NCI-H2227 (cell line): ENCODE measurements around the gene HIGD1B.
"Not testable (repeated sequence)": the region's sequence is repeated elsewhere in the genome, so short reads cannot be mapped to it uniquely, and the experiment has no call there.

Source experiments
- DNase-seq: peaks from one replicate; lab custom pipeline; 2025; ENCODE audit not compliant: unreplicated experiment; lab: John Stamatoyannopoulos, UW

HIGD1B gene

GRCh38 chr17:44847586-44847985 is at the start of gene HIGD1B:
TSS of gene HIGD1B (plus strand) at chr17:44847883. CDS start at chr17:44848153, 270 bp downstream.
- no peak for DNase-seq

GRCh38 chr17:44798356-44798755 is 49.3 kb upstream of the HIGD1B start:
- DNase-seq = no peak

DNA sequence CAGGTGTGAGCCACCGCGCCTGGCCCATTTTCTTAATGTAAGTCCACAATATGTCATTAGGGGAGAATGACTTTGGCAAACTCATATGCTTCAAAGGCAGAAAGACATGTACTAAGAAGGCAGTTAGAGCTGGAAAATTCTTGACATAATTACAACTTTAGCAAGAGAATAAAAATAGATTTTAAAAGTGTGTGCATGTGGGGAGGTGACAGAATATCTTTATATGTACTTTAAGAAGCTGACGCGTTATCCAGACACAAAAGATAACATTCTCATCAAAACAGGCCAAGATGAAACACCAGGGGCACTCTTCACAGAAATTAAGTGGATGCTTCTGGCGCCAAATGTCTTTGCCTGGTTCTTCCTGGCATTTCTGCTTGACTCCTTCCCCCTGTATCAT is 45.8 kb upstream of the HIGD1B start:
- peak; percentile 68 for DNase-seq

DNA sequence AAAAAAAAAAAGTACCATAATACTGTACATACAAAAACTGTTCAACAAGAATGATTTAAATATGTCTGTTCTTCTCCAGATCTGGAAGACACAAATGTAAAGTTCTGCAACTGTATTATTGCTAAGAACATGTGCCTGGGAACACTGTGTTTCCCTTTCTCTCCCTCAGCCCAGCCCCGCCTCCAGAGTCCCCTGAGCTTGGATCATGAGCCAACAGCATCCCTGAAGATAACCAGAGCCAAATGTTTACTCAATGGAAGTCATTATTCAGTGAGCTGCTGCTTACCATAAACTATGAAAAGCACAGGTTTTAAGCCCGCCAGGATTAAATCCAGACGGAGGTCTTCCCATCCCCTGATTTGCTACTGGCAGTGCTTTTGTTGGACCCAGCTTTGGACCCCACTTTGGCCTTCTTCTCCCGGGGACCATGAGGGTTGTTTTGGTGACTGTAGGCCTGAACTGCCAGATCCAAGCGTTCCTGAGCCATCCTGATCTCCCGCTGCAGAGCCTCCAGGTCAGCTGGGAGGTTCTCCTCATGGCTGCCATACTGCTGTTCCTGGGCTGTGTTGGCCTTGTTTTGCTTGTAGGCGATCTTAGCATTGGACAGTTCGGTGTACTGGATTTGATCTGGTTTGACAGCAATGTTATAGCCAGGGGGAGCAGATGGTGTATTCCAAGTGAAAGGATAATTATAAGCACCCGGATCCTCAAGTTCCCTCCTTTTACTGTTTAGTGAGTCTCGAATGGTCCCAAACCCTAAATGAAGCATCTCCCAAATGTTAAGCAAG is 43.2 kb upstream of the HIGD1B start:
- DNase-seq = no peak

GRCh38 chr17:44807093-44807816 is 40.4 kb upstream of the HIGD1B start:
- DNase-seq = no peak

GRCh38 chr17:44807817-44808155 is 39.9 kb upstream of the HIGD1B start:
- no peak for DNase-seq

DNA sequence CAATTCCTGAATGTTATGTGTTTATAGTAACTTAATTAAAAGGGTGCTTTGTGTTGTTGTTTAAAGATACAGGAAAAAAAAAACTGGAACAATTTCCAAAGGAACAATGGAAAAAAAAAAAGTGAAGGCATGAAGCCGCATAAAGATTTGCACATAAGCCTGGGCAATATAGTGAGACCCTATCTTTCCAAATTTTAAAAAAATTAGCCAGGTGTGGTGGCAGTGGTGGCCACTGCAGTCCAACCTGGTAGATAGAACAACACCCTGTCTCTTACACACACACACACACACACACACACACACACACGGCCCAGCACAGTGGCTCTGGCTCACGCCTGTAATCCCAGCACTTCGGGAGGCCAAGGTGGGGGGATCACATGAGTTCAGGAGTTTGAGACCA is 39.5 kb upstream of the HIGD1B start:
- no peak for DNase-seq

- DNase-seq = not testable (repeated sequence)
These were observed 38.9 kb upstream of the HIGD1B start for GRCh38 chr17:44808656-44809388.

GRCh38 chr17:44812263-44812662 is 35.4 kb upstream of the HIGD1B start:
- no peak for DNase-seq

DNA sequence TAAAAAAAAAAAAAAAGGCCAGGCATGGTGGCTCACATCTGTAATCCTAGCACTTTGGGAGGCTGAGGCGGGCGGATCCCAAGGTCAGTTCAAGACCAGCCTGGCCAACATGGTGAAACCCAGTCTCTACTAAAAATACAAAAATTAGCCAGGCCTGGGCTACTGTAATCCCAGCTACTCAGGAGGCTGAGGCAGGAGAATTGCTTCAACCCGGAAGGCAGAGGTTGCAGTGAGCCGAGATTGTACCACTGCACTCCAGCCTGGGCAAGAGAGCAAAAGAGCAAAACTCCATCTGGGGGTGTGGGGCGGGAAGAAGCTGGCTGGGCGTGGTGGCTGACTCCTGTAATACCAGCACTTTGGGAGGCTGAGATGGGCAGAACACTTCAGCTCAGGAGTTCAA is 29.2 kb upstream of the HIGD1B start:
- not testable (repeated sequence) for DNase-seq

- DNase-seq = peak; percentile 69
These were observed 27.0 kb upstream of the HIGD1B start for GRCh38 chr17:44820631-44821212.

DNA sequence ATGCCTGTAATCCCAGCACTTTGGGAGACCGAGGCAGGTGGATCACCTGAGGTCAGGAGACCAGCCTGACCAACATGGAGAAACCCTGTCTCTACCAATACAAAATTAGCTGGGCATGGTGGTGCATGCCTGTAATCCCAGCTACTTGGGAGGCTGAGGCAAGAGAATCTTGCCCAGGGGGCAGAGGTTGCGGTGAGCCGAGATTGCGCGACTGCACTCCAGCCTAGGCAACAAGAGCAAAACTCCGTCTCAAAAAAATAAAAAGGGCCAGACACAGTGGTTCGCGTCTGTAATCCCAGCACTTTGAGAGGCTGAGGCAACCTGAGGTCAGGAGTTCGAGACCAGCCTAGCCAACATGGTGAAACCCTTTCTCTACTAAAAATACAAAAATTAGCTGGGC is 22.4 kb upstream of the HIGD1B start:
- DNase-seq = not testable (repeated sequence)

DNA sequence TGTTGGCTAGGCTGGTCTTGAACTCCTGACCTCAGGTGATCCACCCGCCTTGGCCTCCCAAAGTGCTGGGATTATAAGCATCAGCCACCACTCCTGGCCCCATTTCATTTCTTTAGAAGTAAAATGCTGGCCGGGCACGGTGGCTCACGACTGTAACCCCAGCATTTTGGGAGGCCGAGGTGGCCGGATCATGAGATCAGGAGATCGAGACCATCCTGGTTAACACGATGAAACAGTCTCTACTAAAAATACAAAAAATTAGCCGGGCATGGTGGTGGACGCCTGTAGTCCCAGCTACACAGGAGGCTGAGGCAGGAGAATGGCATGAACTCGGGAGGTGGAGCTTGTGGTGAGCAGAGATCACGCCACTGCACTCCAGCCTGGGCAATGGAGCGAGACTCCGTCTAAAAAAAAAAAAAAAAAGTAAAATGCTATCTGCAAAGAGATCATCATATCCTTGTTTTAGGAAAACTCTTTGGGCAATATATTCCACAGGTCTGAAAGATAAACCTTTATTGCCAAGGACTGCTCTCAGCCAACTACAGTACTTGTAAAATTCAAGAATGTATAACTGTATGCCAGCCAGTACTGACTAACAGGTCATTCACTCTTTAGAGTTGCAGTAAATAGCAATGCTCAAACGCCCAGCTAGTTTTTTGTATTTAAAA is 21.4 kb upstream of the HIGD1B start:
- no peak for DNase-seq

DNA sequence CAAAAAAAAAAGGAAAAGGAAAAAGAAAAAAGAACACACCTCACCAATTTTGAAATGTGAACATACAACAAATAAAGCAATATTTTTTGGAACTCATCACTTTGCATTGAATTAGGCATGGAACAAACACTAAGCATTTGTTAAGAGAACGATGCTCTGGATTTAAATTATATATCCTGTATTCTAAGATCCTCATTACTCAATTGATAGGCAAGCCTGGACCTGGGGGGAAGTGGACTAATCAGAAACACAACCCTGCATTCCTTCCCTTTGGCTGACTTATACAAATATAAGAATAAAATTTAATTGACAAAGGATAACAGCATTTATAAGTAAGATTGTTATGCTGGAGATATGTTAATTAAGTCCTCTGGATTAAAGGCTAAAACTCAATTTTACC is 19.8 kb upstream of the HIGD1B start:
- DNase-seq = no peak

DNA sequence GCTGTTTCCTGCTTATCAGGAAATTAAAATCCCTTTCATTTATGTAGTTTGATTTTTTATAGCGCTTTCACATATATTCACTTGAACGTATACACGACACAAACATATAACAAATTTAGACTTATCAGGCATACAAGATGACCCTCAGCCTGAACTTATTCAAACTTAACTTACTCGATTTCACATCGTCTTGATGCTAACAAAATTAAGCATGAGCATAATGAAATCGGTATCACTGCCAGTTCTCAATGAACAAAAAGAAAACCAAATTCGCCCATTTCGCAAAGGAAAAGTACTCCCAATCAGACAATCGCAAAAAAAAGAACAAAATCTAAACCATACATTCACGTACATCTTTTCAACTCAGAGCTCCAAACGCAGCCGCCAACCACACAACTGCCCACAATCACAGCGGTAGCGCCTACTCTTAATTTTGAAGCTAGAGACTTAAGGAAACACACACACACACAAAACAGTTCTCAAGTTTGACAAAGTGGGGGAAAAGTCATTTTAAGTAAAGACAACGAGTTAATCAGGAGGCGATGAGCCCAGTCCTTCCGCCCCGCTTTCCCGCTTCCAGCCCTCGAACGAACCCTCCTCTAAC is 18.7 kb upstream of the HIGD1B start:
- peak; percentile 62 for DNase-seq

- DNase-seq = peak; percentile 82
These were observed 17.9 kb upstream of the HIGD1B start, which contains the start of gene GJC1 for GRCh38 chr17:44829523-44830358. TSS of gene GJC1 (minus strand) at chr17:44830287. CDS start at chr17:44805817, 24,470 bp downstream.

- peak; percentile 65 for DNase-seq
These were observed 17.1 kb upstream of the HIGD1B start for GRCh38 chr17:44830359-44831288.

GRCh38 chr17:44831371-44831770 is 16.3 kb upstream of the HIGD1B start:
- no peak for DNase-seq
